Smooth muscle cell (in vitro differentiated cells): Measurements from ENCODE around the gene RSPH6A. TPM values are rescaled to one million over a fixed set of nuclear protein-coding genes. Genes with fewer than 3 reads are reported as not detected.

Experiments used
- DNase-seq: peaks from one replicate; lab custom pipeline; 2025; ENCODE audit not compliant: unreplicated experiment; lab: John Stamatoyannopoulos, UW
- H2AFZ ChIP-seq: fragments of 200-600 bp; sonication (generic); 2 replicates; pipeline ENCODE4 v1.6.0; 2016; ENCODE audit warnings: antibody characterized with exemption, low read depth, mild to moderate bottlenecking
- H3F3A ChIP-seq: fragments of 200-600 bp; sonication (generic); 2 replicates; pipeline ENCODE4 v1.6.0; 2017; ENCODE audit warnings: antibody characterized with exemption, low read depth
- H3K27ac ChIP-seq: fragments of 200-600 bp; sonication (generic); 2 replicates; pipeline ENCODE4 v1.5.1; 2016; ENCODE audit warnings: low read depth, mild to moderate bottlenecking
- H3K27me3 ChIP-seq: fragments of 200-600 bp; sonication (generic); 2 replicates; pipeline ENCODE4 v1.6.1; 2016; ENCODE audit warnings: low read depth, mild to moderate bottlenecking
- H3K36me3 ChIP-seq: fragments of 200-600 bp; sonication (generic); 2 replicates; pipeline ENCODE4 v1.5.1; 2016; ENCODE audit warnings: low read depth
- H3K4me1 ChIP-seq: fragments of 200-600 bp; sonication (generic); 2 replicates; pipeline ENCODE4 v1.5.1; 2016; ENCODE audit warnings: low read depth
- H3K4me2 ChIP-seq: fragments of 200-600 bp; sonication (generic); 2 replicates; pipeline ENCODE4 v1.6.0; 2016; ENCODE audit warnings: mild to moderate bottlenecking
- H3K4me3 ChIP-seq: fragments of 200-600 bp; sonication (generic); 2 replicates; pipeline ENCODE4 v1.5.1; 2016; ENCODE audit warnings: mild to moderate bottlenecking
- H3K79me2 ChIP-seq: fragments of 200-600 bp; sonication (generic); 2 replicates; pipeline ENCODE4 v1.6.0; 2016; ENCODE audit warnings: low read depth, mild to moderate bottlenecking
- H3K9ac ChIP-seq: fragments of 200-600 bp; sonication (generic); 2 replicates; pipeline ENCODE4 v1.6.0; 2016; ENCODE audit warnings: low read depth
- H3K9me3 ChIP-seq: fragments of 200-600 bp; sonication (generic); replicated peaks from 2 replicates; pipeline ENCODE4 v1.5.1; 2016; ENCODE audit warnings: low read depth
- H4K20me1 ChIP-seq: fragments of 200-600 bp; sonication (generic); 2 replicates; pipeline ENCODE4 v1.6.0; 2016; ENCODE audit warnings: low read depth
- WGBS: methylation state at CpG from one replicate; pipeline ENCODE4 v1.1.7; 2016; ENCODE audit warnings: low lambda C conversion rate; 5-methylcytosine and 5-hydroxymethylcytosine counted together
- polyA plus RNA-seq: library from polyadenylated mRNA; unstranded; fragments of >200 nt; fragmentation: Nextera tagmentation; extraction: Ambion mirVana; gene quantifications from 2 replicates; pipeline ENCODE4 v1.2.1, GENCODE V29; 2016
- total RNA-seq: library from RNA; depleted of rRNA; stranded (reverse); fragments of >200 nt; gene quantifications from 2 replicates; pipeline ENCODE4 v1.2.3, GENCODE V29; 2014
- TF ChIP-seq, protein P1 (sequence below): fragments of 200-600 bp; sonication (generic); IDR thresholded peaks from 2 replicates; pipeline ENCODE4 v1.5.1; 2017; ENCODE audit warnings: borderline replicate concordance, mild to moderate bottlenecking, antibody characterized with exemption; ENCODE audit not compliant: insufficient read depth, poor library complexity, severe bottlenecking

The RSPH6A gene
- total and polyA plus RNA-seq, 2 experiments from 2014 or later, result 0.15 TPM; not detected in 1

DNA sequence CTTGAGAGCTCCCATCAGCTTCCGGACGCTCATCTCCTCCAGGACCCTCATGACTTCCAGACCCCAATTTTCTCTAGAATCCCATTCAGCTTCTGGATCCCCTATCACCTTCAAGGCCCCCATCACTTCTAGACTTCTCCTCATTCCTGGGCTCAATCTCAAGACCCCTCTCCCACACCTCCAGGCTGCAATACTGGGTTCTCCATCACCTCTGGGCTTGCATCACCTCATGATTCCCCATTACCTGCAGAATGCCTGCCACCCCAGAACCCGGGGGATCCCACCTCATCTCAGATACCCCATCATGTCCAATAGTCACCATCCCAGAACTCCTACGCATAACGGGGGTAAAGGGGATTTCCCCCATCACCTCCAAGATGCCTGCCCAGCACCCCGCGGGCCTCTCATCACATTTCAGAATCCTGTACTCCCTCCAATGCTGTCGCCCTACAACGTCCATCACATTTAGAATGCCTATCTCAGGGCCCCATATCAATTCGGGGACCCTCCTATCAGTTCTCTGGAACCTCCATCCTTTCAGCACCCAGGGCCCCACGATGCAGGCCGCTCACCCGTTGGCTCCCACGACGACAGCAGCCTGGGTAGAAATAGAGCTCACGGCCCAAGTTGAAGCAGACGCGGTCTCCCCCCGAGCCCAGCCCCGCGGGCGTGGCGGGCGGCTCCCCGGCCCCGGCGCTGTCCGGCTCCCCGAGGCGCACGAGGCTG, 23.2 kb downstream of the RSPH6A start:
- peak overlapping the region; percentile 100 for H3K4me2 ChIP-seq
- WGBS, result 14% methylated on average over 20 of the region's 31 CpGs
- H3K9me3 ChIP-seq, result no peaks in the 10 kb centered on the region
- H2AFZ ChIP-seq, result no peak overlapping the region
- no peaks in the 10 kb centered on the region for H3K27me3 ChIP-seq
- H4K20me1 ChIP-seq, result peaks cover 30% of the 10 kb centered on the region
- H3K27ac ChIP-seq, result no peak overlapping the region
- peaks cover 5% of the 10 kb centered on the region for H3K4me1 ChIP-seq
- H3K36me3 ChIP-seq, result no peaks in the 10 kb centered on the region
- H3K79me2 ChIP-seq, result peaks cover 52% of the 10 kb centered on the region
- no peak for DNase-seq
- peak overlapping the region; percentile 78 for H3K4me3 ChIP-seq
- TF ChIP-seq, protein P1, sequence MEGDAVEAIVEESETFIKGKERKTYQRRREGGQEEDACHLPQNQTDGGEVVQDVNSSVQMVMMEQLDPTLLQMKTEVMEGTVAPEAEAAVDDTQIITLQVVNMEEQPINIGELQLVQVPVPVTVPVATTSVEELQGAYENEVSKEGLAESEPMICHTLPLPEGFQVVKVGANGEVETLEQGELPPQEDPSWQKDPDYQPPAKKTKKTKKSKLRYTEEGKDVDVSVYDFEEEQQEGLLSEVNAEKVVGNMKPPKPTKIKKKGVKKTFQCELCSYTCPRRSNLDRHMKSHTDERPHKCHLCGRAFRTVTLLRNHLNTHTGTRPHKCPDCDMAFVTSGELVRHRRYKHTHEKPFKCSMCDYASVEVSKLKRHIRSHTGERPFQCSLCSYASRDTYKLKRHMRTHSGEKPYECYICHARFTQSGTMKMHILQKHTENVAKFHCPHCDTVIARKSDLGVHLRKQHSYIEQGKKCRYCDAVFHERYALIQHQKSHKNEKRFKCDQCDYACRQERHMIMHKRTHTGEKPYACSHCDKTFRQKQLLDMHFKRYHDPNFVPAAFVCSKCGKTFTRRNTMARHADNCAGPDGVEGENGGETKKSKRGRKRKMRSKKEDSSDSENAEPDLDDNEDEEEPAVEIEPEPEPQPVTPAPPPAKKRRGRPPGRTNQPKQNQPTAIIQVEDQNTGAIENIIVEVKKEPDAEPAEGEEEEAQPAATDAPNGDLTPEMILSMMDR, result no peak
- no peaks in the 10 kb centered on the region for H3F3A ChIP-seq
- H3K9ac ChIP-seq, result peak overlapping the region; percentile 75

GRCh38 chr19:45790942-45791341, 24.2 kb downstream of the RSPH6A start:
- TF ChIP-seq, protein P1, result no peak
- WGBS, result 94% methylated on average over 8 of the region's 8 CpGs
- Histone ChIP-seq H3K4me3 (no peak overlapping the region), H3K4me1 (peaks cover 5% of the 10 kb centered on the region), H3K9ac (no peak overlapping the region), H3K9me3 (no peaks in the 10 kb centered on the region), H3K27ac (no peak overlapping the region), H2AFZ (no peak overlapping the region), H3K27me3 (no peaks in the 10 kb centered on the region), H3F3A (no peaks in the 10 kb centered on the region), H3K4me2 (peak overlapping the region; percentile 100), H4K20me1 (peaks cover 33% of the 10 kb centered on the region), H3K36me3 (no peaks in the 10 kb centered on the region), H3K79me2 (peaks cover 54% of the 10 kb centered on the region)
- no peak for DNase-seq

GRCh38 chr19:45789035-45789786, 25.9 kb downstream of the RSPH6A start:
- DNase-seq, result no peak
- no peaks in the 10 kb centered on the region for H3K27me3 ChIP-seq
- no peak overlapping the region for H3K4me2 ChIP-seq
- H3K4me3 ChIP-seq, result no peak overlapping the region
- peaks cover 39% of the 10 kb centered on the region for H4K20me1 ChIP-seq
- H3K4me1 ChIP-seq, result peaks cover 5% of the 10 kb centered on the region
- no peaks in the 10 kb centered on the region for H3K9me3 ChIP-seq
- no peak overlapping the region for H2AFZ ChIP-seq
- 98% methylated on average over 15 of the region's 15 CpGs for WGBS
- H3F3A ChIP-seq, result peaks cover 7% of the 10 kb centered on the region
- H3K27ac ChIP-seq, result no peak overlapping the region
- H3K9ac ChIP-seq, result no peak overlapping the region
- TF ChIP-seq, protein P1, result no peak
- H3K79me2 ChIP-seq, result peaks cover 64% of the 10 kb centered on the region
- no peaks in the 10 kb centered on the region for H3K36me3 ChIP-seq

DNA sequence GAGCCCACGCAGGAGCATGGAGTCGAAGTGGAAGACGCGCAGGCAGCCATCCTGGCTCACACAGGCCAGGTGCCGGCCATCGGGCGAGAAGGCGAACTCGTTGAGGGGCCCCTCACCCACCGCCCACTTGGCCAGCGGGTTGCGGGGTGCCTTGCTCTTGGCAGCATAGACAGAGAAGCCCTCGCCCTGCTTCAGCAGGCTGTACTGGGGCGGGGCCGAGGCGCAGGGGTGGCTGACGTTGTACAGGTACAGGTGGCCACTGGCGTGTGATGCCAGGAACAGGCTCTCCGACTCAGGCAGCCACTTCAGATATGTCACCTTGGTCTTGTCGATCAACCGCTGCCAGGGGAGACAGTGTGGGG, 28.6 kb downstream of the RSPH6A start:
- peaks cover 15% of the 10 kb centered on the region for H3F3A ChIP-seq
- no peak overlapping the region for H3K27ac ChIP-seq
- no peak overlapping the region for H3K4me3 ChIP-seq
- whole genome bisulfite sequencing, result 98% methylated on average over 21 of the region's 21 CpGs
- H3K9me3 ChIP-seq, result no peaks in the 10 kb centered on the region
- TF ChIP-seq, protein P1, result no peak
- peaks cover 49% of the 10 kb centered on the region for H4K20me1 ChIP-seq
- H3K9ac ChIP-seq, result no peak overlapping the region
- H3K79me2 ChIP-seq, result peaks cover 60% of the 10 kb centered on the region
- H3K4me2 ChIP-seq, result no peak overlapping the region
- no peak overlapping the region for H2AFZ ChIP-seq
- no peaks in the 10 kb centered on the region for H3K27me3 ChIP-seq
- no peaks in the 10 kb centered on the region for H3K36me3 ChIP-seq
- H3K4me1 ChIP-seq, result peaks cover 27% of the 10 kb centered on the region
- no peak for DNase-seq
